22Rv1 (cell line): ENCODE data around the gene NPB.

Source experiments
- ZFX ChIP-seq: fragments of 450-650 bp; IDR thresholded peaks from 2 replicates; pipeline ENCODE4 v1.6.1; 2017; ENCODE audit warnings: antibody characterized with exemption, borderline replicate concordance
- TF ChIP-seq, protein P1 (sequence below): fragments of 450-650 bp; IDR thresholded peaks from 2 replicates; pipeline ENCODE4 v1.5.1; 2017; ENCODE audit warnings: mild to moderate bottlenecking

DNA sequence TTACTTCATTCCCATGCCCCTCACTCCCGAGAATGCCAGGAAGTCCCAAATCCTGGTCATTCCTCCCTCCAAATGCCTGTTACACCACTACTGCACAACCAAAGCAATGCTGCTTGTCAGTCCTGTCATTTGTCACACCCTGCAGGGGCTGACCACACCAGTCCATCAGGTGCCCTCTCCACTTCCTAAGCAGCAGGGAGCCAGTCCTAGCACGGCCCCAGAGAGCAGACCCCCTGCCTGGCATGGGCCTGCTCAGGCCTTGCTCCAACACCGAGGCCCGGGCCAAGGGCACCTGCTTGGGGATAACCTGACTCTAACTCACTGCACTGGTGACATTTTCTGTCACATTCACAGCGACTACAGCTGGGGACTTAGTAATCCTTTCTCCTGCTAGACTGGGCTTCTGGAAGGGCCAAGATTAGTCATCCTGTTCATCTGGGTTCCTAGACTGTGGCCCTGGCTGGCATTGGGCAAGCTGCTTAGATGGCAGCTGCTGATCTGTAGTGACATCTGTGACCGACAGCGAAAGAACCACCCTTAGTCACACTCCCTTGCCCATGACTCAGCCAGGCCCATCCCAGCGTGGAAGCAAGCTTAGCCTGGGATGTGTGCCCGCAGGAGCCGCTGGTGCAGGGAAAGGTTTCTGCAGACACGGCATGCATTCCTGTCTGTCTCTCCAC is 16.0 kb upstream of the NPB start:
- TF ChIP-seq, protein P1, sequence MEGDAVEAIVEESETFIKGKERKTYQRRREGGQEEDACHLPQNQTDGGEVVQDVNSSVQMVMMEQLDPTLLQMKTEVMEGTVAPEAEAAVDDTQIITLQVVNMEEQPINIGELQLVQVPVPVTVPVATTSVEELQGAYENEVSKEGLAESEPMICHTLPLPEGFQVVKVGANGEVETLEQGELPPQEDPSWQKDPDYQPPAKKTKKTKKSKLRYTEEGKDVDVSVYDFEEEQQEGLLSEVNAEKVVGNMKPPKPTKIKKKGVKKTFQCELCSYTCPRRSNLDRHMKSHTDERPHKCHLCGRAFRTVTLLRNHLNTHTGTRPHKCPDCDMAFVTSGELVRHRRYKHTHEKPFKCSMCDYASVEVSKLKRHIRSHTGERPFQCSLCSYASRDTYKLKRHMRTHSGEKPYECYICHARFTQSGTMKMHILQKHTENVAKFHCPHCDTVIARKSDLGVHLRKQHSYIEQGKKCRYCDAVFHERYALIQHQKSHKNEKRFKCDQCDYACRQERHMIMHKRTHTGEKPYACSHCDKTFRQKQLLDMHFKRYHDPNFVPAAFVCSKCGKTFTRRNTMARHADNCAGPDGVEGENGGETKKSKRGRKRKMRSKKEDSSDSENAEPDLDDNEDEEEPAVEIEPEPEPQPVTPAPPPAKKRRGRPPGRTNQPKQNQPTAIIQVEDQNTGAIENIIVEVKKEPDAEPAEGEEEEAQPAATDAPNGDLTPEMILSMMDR, result no peak
- TF ChIP-seq ZFX, result no peak
